VCaP (cell line): ENCODE measurements around the gene OR5AN1.

Source experiments
- H3K27ac ChIP-seq: fragments of 450-650 bp; 2 replicates; pipeline ENCODE4 v1.5.1; 2017
- CTCF ChIP-seq: fragments of 450-650 bp; conservative IDR thresholded peaks from 2 replicates; pipeline ENCODE4 v1.5.1; 2017; ENCODE audit warnings: mild to moderate bottlenecking, moderate library complexity

OR5AN1 gene

GRCh38 chr11:59403546-59403945 is 44.9 kb downstream of the OR5AN1 start:
- TF ChIP-seq CTCF: no peak
- H3K27ac ChIP-seq: no peak overlapping the region

DNA sequence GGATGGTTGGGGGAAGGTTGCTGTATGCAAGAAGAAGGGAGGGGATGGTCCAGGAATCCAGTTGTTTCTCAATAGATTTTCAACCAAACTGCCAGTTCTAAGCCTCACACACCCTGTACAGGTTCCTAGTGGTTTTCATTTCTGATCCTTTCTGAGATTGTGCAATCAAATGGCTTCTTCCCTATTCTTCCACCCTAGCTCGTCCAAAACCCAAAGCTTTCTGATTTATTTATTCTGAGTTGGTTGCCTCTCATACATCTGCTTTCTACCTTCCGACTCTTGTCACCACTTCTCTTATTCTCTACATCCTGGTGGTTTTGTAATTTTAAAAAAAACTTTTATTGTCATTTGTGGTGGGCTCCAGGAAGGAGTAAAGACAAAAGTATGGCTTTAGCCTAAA is 55.0 kb downstream of the OR5AN1 start:
- H3K27ac ChIP-seq: no peak overlapping the region
- no peak for TF ChIP-seq CTCF

GRCh38 chr11:59415111-59415510 is 56.4 kb downstream of the OR5AN1 start:
- no peak overlapping the region for H3K27ac ChIP-seq
- TF ChIP-seq CTCF: no peak

- H3K27ac ChIP-seq: no peak overlapping the region
- no peak for TF ChIP-seq CTCF
Measured at GRCh38 chr11:59416613-59417012, 57.9 kb downstream of the OR5AN1 start.

GRCh38 chr11:59417023-59417422 is 58.3 kb downstream of the OR5AN1 start:
- no peak for TF ChIP-seq CTCF
- H3K27ac ChIP-seq: no peak overlapping the region

DNA sequence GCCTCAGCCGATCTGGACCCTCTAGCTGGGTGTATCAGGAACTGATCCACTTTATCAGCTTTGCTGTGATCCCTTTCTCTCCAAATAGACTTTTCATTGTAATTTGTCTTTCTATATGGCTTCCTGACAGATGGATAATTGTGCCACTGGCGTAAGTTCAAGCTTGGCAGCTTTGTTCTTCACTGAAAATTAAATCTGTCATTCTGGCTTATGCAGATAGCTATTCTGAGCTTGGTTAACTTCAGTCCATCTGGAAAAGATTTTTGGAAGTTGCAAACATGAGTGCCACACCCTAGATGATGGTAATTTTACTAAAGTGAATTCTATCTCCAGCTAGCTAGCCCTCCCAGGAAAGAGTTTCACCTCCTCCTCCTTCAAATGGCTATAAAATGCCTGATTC is 59.5 kb downstream of the OR5AN1 start:
- H3K27ac ChIP-seq: no peak overlapping the region
- no peak for TF ChIP-seq CTCF
